ENCODE measurements around the gene LMTK2.

Gene LMTK2

GRCh38 chr7:98203261-98203963, 96.8 kb downstream of the LMTK2 start:
- Histone ChIP-seq H3K36me3 (ENCODE audit: insufficient read depth, low read length) (no peaks in the 10 kb centered on the region), H3K4me1 (ENCODE audit: insufficient read depth, low read length) (no peaks in the 10 kb centered on the region), H3K9ac (ENCODE audit: low read depth, low read length) (no peak overlapping the region), H3K9me3 (ENCODE audit: control insufficient read depth, insufficient read depth, low read length) (no peaks in the 10 kb centered on the region)

GRCh38 chr7:98203964-98204605, 97.4 kb downstream of the LMTK2 start:
- no peaks in the 10 kb centered on the region for H3K36me3 ChIP-seq (ENCODE audit: insufficient read depth, low read length)
- H3K9me3 ChIP-seq (ENCODE audit: control insufficient read depth, insufficient read depth, low read length): no peaks in the 10 kb centered on the region
- no peaks in the 10 kb centered on the region for H3K4me1 ChIP-seq (ENCODE audit: insufficient read depth, low read length)
- H3K9ac ChIP-seq (ENCODE audit: low read depth, low read length): no peak overlapping the region

DNA sequence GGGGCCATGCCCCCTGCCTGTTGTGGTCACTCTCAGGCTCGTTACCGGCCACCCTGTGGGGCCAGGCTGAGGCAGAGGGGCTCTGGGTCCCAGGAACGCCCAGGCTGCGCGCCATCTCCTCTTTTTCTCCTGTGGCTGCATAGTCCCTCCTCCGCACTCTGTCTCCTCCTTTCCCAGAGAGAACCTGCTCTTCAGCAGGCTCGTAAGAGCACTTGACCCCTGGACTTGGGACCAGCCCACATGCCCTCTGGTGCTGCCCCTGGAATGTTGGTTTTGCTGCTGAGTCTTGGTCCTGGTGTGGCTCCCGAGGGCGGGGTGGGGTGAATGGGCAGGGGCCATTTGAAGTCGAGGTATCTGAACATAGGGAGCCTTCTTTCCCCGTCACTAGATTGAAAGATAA, 98.0 kb downstream of the LMTK2 start:
- no peaks in the 10 kb centered on the region for H3K4me1 ChIP-seq (ENCODE audit: insufficient read depth, low read length)
- no peak overlapping the region for H3K9ac ChIP-seq (ENCODE audit: low read depth, low read length)
- no peaks in the 10 kb centered on the region for H3K9me3 ChIP-seq (ENCODE audit: control insufficient read depth, insufficient read depth, low read length)
- H3K36me3 ChIP-seq (ENCODE audit: insufficient read depth, low read length): no peaks in the 10 kb centered on the region

GRCh38 chr7:98205162-98205845, 98.6 kb downstream of the LMTK2 start:
- no peaks in the 10 kb centered on the region for H3K9me3 ChIP-seq (ENCODE audit: control insufficient read depth, insufficient read depth, low read length)
- H3K9ac ChIP-seq (ENCODE audit: low read depth, low read length): no peak overlapping the region
- no peaks in the 10 kb centered on the region for H3K4me1 ChIP-seq (ENCODE audit: insufficient read depth, low read length)
- H3K36me3 ChIP-seq (ENCODE audit: insufficient read depth, low read length): no peaks in the 10 kb centered on the region

GRCh38 chr7:98206451-98207330, 100.0 kb downstream of the LMTK2 start:
- Histone ChIP-seq H3K36me3 (ENCODE audit: insufficient read depth, low read length) (no peaks in the 10 kb centered on the region), H3K9ac (ENCODE audit: low read depth, low read length) (no peak overlapping the region), H3K4me1 (ENCODE audit: insufficient read depth, low read length) (peaks cover 2% of the 10 kb centered on the region; the same call in 1 of the 2 replicates), H3K9me3 (ENCODE audit: control insufficient read depth, insufficient read depth, low read length) (no peaks in the 10 kb centered on the region)

DNA sequence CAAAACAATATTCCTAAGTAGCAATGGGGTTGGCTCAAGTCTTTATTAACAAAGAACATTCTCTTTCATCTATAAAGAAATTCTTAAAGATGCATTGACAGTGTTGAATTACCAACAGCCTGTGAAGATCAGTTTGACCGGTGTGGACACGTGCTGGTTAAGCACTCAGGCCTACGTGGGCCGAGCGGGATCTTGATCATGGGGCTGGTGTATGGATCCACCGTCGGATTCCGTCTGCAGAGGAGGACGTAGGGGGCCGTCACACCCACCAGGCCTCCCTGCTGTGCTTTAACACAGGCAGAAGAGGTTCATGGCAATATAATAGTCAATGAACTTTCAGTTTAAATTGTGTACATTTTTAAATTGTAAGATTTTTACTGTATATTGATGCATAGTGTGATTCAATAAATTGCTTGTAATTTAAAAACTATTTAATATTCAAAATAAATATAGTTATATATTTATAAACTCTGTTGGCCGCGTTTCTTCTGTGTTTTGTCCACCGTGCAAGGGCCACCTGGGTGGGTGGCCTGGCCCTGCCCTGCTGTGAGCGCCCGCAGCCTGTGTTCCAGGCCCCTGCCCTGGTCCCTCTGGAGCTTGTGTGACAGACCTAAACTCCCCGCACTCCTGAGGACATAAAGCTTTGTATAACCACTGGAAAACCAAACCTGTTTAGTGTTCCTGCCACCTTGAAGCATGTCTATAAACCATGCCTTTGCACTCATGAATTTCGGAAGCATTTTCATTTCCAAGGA, 102.7 kb downstream of the LMTK2 start:
- peaks cover 3% of the 10 kb centered on the region; the same call in 1 of the 2 replicates for H3K4me1 ChIP-seq (ENCODE audit: insufficient read depth, low read length)
- H3K9me3 ChIP-seq (ENCODE audit: control insufficient read depth, insufficient read depth, low read length): no peaks in the 10 kb centered on the region
- H3K9ac ChIP-seq (ENCODE audit: low read depth, low read length): no peak overlapping the region
- H3K36me3 ChIP-seq (ENCODE audit: insufficient read depth, low read length): no peaks in the 10 kb centered on the region

DNA sequence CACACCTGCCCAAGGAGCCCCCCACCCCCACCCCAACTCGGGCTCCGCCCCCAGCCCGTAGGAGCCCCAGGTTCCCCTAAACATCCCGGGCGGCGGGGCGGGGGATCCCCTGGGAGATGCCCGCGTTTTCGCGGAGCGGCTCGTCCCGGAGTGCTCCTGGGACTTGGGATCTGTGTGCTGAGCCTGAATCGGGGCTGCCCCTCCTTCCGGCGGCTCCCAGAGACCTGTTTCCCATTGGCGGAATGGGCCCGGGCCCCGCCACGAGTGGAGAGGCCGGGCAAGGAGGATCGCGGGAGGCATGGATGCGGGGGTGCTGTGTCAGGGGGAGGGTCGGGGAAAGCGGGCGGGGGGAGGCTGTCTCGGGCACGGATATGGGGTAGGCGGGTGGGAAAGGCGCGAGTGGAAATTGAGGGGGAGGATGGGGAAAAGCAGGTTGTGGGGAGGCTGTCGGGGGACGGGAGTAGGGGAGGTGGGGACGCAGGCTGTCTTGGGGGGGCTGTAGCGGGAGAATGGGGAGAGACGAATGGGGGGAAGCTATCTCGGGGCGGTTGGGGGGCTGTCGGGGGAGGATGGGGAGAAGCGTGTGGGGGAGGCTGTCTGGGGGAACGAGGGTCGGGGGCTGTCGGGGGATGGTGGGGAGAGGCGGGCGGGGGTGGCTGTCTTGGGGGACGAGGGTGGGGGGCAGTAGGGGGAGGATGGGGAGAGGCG, 104.0 kb downstream of the LMTK2 start:
- H3K4me1 ChIP-seq (ENCODE audit: insufficient read depth, low read length): peaks cover 3% of the 10 kb centered on the region; the same call in 1 of the 2 replicates
- no peaks in the 10 kb centered on the region for H3K9me3 ChIP-seq (ENCODE audit: control insufficient read depth, insufficient read depth, low read length)
- no peaks in the 10 kb centered on the region for H3K36me3 ChIP-seq (ENCODE audit: insufficient read depth, low read length)
- H3K9ac ChIP-seq (ENCODE audit: low read depth, low read length): peak overlapping the region; percentile 20; the same call in 1 of the 2 replicates

DNA sequence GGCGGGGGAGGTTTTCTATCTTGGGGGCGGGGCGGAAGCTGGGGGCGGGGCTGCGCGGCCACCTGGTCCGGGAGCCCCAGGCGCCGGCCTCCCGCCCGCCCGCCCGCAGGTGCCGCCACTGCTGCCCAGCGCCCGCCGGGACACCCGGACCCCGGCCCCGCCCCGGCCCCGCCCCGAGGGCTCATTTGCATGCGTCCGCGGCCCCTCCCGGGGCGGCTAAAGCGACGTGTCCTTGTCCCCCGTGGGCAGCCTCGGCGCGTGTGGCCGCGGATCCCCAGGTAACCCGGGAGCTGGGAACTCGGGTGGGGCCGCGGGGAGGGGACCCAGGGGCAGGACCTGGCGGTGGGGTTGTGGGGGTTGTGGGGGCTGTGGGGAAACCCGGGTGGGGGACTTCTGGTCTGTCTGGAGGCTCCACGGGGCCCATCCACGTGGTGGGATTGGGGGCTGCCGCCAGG, 104.6 kb downstream of the LMTK2 start, which contains the start of gene BHLHA15:
Gene BHLHA15, plus strand, starts transcription at position 219 of the 455 bp plus-strand sequence. CDS start 871 bp downstream, outside the sequence.
- Histone ChIP-seq H3K9me3 (ENCODE audit: control insufficient read depth, insufficient read depth, low read length) (no peaks in the 10 kb centered on the region), H3K36me3 (ENCODE audit: insufficient read depth, low read length) (no peaks in the 10 kb centered on the region), H3K9ac (ENCODE audit: low read depth, low read length) (peak within 1 kb of the TSS; percentile 28; the same call in 1 of the 2 replicates), H3K4me1 (ENCODE audit: insufficient read depth, low read length) (peaks cover 3% of the 10 kb centered on the region; the same call in 1 of the 2 replicates)

GRCh38 chr7:98211676-98212531, 105.2 kb downstream of the LMTK2 start:
- H3K4me1 ChIP-seq (ENCODE audit: insufficient read depth, low read length): peaks cover 3% of the 10 kb centered on the region; the same call in 1 of the 2 replicates
- H3K36me3 ChIP-seq (ENCODE audit: insufficient read depth, low read length): no peaks in the 10 kb centered on the region
- no peaks in the 10 kb centered on the region for H3K9me3 ChIP-seq (ENCODE audit: control insufficient read depth, insufficient read depth, low read length)
- peak overlapping the region; percentile 28; the same call in 1 of the 2 replicates for H3K9ac ChIP-seq (ENCODE audit: low read depth, low read length)

GRCh38 chr7:98212532-98213041, 105.9 kb downstream of the LMTK2 start:
- Histone ChIP-seq H3K4me1 (ENCODE audit: insufficient read depth, low read length) (peaks cover 3% of the 10 kb centered on the region; the same call in 1 of the 2 replicates), H3K9me3 (ENCODE audit: control insufficient read depth, insufficient read depth, low read length) (no peaks in the 10 kb centered on the region), H3K36me3 (ENCODE audit: insufficient read depth, low read length) (no peaks in the 10 kb centered on the region), H3K9ac (ENCODE audit: low read depth, low read length) (no peak overlapping the region)

- no peaks in the 10 kb centered on the region for H3K9me3 ChIP-seq (ENCODE audit: control insufficient read depth, insufficient read depth, low read length)
- H3K4me1 ChIP-seq (ENCODE audit: insufficient read depth, low read length): peaks cover 5% of the 10 kb centered on the region; the same call in 1 of the 2 replicates
- no peaks in the 10 kb centered on the region for H3K36me3 ChIP-seq (ENCODE audit: insufficient read depth, low read length)
- no peak overlapping the region for H3K9ac ChIP-seq (ENCODE audit: low read depth, low read length)
These were observed 106.7 kb downstream of the LMTK2 start for GRCh38 chr7:98213296-98213887.
